HAP-1 (cell line): Measurements from ENCODE around the gene USP6NL.

Experiments used
- DNase-seq, 2 experiments: peaks; one replicate each; pipeline ENCODE4 v3.0.0-alpha.2; 2016 to 2020; ENCODE audit warnings: low spot score in 2 of 2
- H3K27me3 ChIP-seq: fragments of 250-450 bp; sonication (Bioruptor Pico); 2 replicates; pipeline ENCODE4 v1.5.1; 2020; ENCODE audit warnings: low read depth, mild to moderate bottlenecking, moderate library complexity
- H3K36me3 ChIP-seq: fragments of 250-450 bp; sonication (Bioruptor Pico); replicated peaks from 2 replicates; pipeline ENCODE4 v1.5.1; 2020; ENCODE audit warnings: mild to moderate bottlenecking
- H3K4me1 ChIP-seq: fragments of 250-450 bp; sonication (Bioruptor Pico); 2 replicates; pipeline ENCODE4 v1.5.1; 2020; ENCODE audit warnings: mild to moderate bottlenecking
- H3K4me3 ChIP-seq: fragments of 250-450 bp; sonication (Bioruptor Pico); 2 replicates; pipeline ENCODE4 v1.5.1; 2020; ENCODE audit warnings: mild to moderate bottlenecking, moderate library complexity
- H3K9me3 ChIP-seq: fragments of 250-450 bp; sonication (Bioruptor Pico); 2 replicates; pipeline ENCODE4 v1.5.1; 2020; ENCODE audit warnings: mild to moderate bottlenecking, moderate library complexity
- in situ Hi-C: fragments of 300-500 bp; cut with MboI; formaldehyde crosslinking; loops from 3 replicates; pipeline ENCODE4 v1.14.3; 2020; ENCODE audit warnings: low sequenced_read_pairs, inconsistent platforms, mixed read lengths

USP6NL gene

GRCh38 chr10:11609492-11610093 is 1.9 kb downstream of the USP6NL start:
- Histone ChIP-seq H3K4me1 (peaks cover 20% of the 10 kb centered on the region), H3K27me3 (no peaks in the 10 kb centered on the region), H3K4me3 (peak overlapping the region; percentile 69; the same call in 1 of the 2 replicates), H3K36me3 (no peaks in the 10 kb centered on the region), H3K9me3 (peaks cover 3% of the 10 kb centered on the region; the same call in 1 of the 2 replicates)
- peak in 1 of 2 experiments; percentile 57 for DNase-seq
- in situ Hi-C loops: no loop called here

DNA sequence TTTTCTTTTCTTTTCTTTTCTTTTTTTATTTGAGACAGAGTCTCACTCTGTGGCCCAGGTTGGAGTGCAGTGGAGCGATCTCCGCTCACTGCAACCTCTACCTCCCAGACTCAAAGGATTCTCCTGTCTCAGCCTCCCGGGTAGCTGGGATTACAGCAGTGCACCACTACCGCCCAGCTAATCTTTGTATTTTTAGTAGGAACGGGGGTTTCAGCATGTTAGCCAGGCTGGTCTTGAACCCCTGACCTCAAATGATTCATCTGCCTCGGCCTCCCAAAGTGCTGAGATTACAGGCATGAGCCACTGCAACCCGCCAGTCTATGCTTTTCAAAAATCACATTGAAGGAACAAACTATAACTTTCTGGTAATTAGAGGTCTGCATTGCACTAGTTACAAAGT is 2.4 kb downstream of the USP6NL start:
- Histone ChIP-seq H3K4me1 (peaks cover 20% of the 10 kb centered on the region), H3K36me3 (no peaks in the 10 kb centered on the region), H3K4me3 (no peak overlapping the region), H3K9me3 (peaks cover 3% of the 10 kb centered on the region; the same call in 1 of the 2 replicates), H3K27me3 (no peaks in the 10 kb centered on the region)
- DNase-seq: no peak
- in situ Hi-C loops: no loop called here

- peaks cover 20% of the 10 kb centered on the region for H3K4me1 ChIP-seq
- peaks cover 3% of the 10 kb centered on the region; the same call in 1 of the 2 replicates for H3K9me3 ChIP-seq
- in situ Hi-C loops: no loop called here
- DNase-seq: no peak
- no peak overlapping the region for H3K4me3 ChIP-seq
- H3K27me3 ChIP-seq: no peaks in the 10 kb centered on the region
- H3K36me3 ChIP-seq: no peaks in the 10 kb centered on the region
These were observed 3.1 kb downstream of the USP6NL start for GRCh38 chr10:11608159-11609013.

GRCh38 chr10:11605807-11606408 is 5.5 kb downstream of the USP6NL start:
- in situ Hi-C loops: no loop called here
- Histone ChIP-seq H3K4me1 (peaks cover 15% of the 10 kb centered on the region), H3K36me3 (no peaks in the 10 kb centered on the region), H3K27me3 (no peaks in the 10 kb centered on the region), H3K4me3 (no peak overlapping the region), H3K9me3 (peaks cover 3% of the 10 kb centered on the region; the same call in 1 of the 2 replicates)
- no peak for DNase-seq

DNA sequence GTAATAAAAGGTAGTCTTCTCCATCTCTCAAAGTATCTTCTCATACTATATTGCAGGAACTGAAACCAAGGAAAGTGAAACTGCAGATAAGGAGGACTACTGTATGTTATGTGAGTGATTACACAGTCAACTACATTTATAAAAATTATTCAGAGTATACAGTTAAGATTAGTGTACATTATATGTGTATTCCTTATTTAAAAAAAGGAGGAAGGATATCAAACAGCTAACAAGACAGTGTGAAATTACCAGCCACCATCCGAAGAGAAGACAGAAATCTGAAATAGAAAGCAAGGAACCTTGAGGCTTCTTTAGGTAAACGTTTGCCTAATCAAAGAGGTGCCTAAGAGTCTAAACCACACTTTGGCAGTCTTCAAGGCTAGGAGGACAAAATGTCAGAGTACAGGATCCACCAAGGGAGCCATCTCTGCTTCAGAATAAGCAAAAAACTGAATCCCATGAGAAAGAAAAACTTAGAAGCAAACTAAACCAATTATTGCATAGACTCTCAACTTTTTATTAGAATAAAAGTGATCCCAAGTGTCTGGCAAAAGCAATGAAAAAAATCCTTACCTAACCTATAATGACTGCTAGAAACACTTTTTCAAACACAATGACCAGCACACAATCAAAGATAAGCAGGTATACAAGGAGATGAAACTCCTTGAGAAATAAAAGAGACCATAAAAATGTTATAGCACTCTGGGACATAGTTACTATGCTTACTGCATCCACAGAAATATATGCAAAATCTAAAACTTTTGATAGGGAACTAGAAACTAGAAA is 6.4 kb downstream of the USP6NL start:
- Histone ChIP-seq H3K9me3 (peaks cover 3% of the 10 kb centered on the region; the same call in 1 of the 2 replicates), H3K36me3 (no peaks in the 10 kb centered on the region), H3K27me3 (no peaks in the 10 kb centered on the region), H3K4me3 (no peak overlapping the region), H3K4me1 (peaks cover 12% of the 10 kb centered on the region)
- no peak for DNase-seq
- in situ Hi-C loops: no loop called here

- Histone ChIP-seq H3K36me3 (no peaks in the 10 kb centered on the region), H3K27me3 (no peaks in the 10 kb centered on the region), H3K9me3 (peaks cover 3% of the 10 kb centered on the region; the same call in 1 of the 2 replicates), H3K4me1 (peaks cover under 1% of the 10 kb centered on the region; the same call in 1 of the 2 replicates), H3K4me3 (no peak overlapping the region)
- in situ Hi-C loops: no loop called here
- DNase-seq: no peak
These were observed 7.7 kb downstream of the USP6NL start for GRCh38 chr10:11603741-11604140.

- in situ Hi-C loops: no loop called here
- Histone ChIP-seq H3K9me3 (peaks cover 3% of the 10 kb centered on the region; the same call in 1 of the 2 replicates), H3K4me1 (no peaks in the 10 kb centered on the region; the same call in 1 of the 2 replicates), H3K36me3 (no peaks in the 10 kb centered on the region), H3K4me3 (no peak overlapping the region), H3K27me3 (no peaks in the 10 kb centered on the region)
- DNase-seq: no peak
These were observed 8.4 kb downstream of the USP6NL start for GRCh38 chr10:11602919-11603523.

DNA sequence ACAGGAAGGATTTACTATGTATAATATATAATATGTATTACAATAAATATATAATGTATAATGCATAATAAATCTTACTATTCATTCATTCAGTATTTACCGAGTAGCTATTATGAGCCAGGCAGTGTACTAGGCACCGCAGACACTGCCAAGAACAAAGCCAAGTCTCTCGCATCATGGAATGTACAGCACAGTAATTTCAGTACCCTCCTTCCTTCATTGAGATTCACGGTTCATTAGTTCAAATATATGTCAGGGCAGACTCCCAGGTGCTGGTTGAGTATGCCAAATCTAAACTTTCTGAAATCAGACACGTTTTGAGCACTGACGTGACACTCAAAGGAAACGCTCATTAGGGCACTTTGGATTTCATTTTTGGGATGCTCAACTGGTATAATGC is 9.1 kb downstream of the USP6NL start:
- H3K4me3 ChIP-seq: no peak overlapping the region
- no peaks in the 10 kb centered on the region for H3K36me3 ChIP-seq
- no peaks in the 10 kb centered on the region; the same call in 1 of the 2 replicates for H3K4me1 ChIP-seq

GRCh38 chr10:11601670-11602069 is 9.8 kb downstream of the USP6NL start:
- H3K36me3 ChIP-seq: no peaks in the 10 kb centered on the region
- no peaks in the 10 kb centered on the region; the same call in 1 of the 2 replicates for H3K4me1 ChIP-seq
- H3K9me3 ChIP-seq: peaks cover 3% of the 10 kb centered on the region; the same call in 1 of the 2 replicates
- DNase-seq: no peak
- no peaks in the 10 kb centered on the region for H3K27me3 ChIP-seq
- H3K4me3 ChIP-seq: no peak overlapping the region
- in situ Hi-C loops: no loop called here

More for the DNA sequence above, 9.1 kb downstream of the USP6NL start:
- no peak for DNase-seq
- Histone ChIP-seq H3K9me3 (peaks cover 3% of the 10 kb centered on the region; the same call in 1 of the 2 replicates), H3K27me3 (no peaks in the 10 kb centered on the region)
- in situ Hi-C loops: no loop called here

GRCh38 chr10:11600280-11600679 is 11.2 kb downstream of the USP6NL start:
- H3K4me1 ChIP-seq: no peaks in the 10 kb centered on the region; the same call in 1 of the 2 replicates
- in situ Hi-C loops: no loop called here
- no peak for DNase-seq

DNA sequence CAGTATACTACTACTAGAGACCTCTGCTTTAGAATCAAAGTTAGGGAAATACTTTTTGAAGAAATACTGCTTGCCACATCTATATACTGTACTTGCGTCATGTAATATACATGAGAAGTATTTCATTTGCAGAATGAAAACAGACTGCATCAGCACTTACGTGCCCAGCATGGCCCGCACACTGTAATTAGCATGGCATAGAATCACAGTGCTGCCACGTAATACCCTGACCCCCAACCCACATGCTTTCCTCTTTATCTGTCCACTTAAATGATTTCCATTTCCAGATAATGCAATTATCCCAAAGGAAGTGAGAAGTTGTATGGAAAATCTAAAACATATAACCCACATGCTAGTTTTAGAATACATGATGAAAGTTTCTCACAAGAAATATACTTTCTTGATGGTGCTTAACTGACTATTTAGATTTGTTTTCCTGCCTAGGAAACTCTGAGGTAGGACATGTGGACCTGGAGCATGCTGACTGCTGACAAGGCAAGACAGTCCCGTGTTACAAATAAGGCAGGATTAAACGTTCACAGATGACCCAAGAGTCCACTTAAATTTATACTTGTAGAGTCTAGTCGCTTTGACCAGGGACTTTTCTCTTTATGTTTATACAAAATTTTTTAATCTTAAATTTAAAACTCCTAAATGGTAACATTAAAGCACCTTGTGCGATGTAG is 12.6 kb downstream of the USP6NL start:
- no peaks in the 10 kb centered on the region for H3K27me3 ChIP-seq
- in situ Hi-C loops: no loop called here
- H3K4me3 ChIP-seq: no peak overlapping the region
- H3K9me3 ChIP-seq: no peaks in the 10 kb centered on the region
- no peak for DNase-seq
- no peaks in the 10 kb centered on the region; the same call in 1 of the 2 replicates for H3K4me1 ChIP-seq
- no peaks in the 10 kb centered on the region for H3K36me3 ChIP-seq

More at GRCh38 chr10:11600280-11600679, 11.2 kb downstream of the USP6NL start:
- Histone ChIP-seq H3K9me3 (peaks cover under 1% of the 10 kb centered on the region; the same call in 1 of the 2 replicates), H3K4me3 (no peak overlapping the region), H3K36me3 (no peaks in the 10 kb centered on the region), H3K27me3 (no peaks in the 10 kb centered on the region)

GRCh38 chr10:11597470-11597869 is 14.0 kb downstream of the USP6NL start:
- Histone ChIP-seq H3K4me1 (no peaks in the 10 kb centered on the region), H3K27me3 (no peaks in the 10 kb centered on the region), H3K4me3 (no peak overlapping the region), H3K9me3 (no peaks in the 10 kb centered on the region), H3K36me3 (no peaks in the 10 kb centered on the region)
- in situ Hi-C loops: no loop called here
- no peak for DNase-seq
